Loucy (cell line): Measurements from ENCODE around the gene ITGB1.
"Not testable (repeated sequence)": the region's sequence is repeated elsewhere in the genome, so short reads cannot be mapped to it uniquely, and the experiment has no call there.

ENCODE experiments used
- H2AFZ ChIP-seq: fragments of 200-600 bp; sonication (generic); 2 replicates; pipeline ENCODE4 v1.6.0; 2016; ENCODE audit warnings: antibody characterized with exemption, mild to moderate bottlenecking, low read length, moderate library complexity
- H3F3A ChIP-seq: fragments of 200-600 bp; 2 replicates; pipeline ENCODE4 v1.6.0; 2016; ENCODE audit warnings: antibody characterized with exemption, low read depth, mild to moderate bottlenecking
- H3K27me3 ChIP-seq: fragments of 200-600 bp; sonication (generic); 2 replicates; pipeline ENCODE4 v1.6.1; 2014; ENCODE audit warnings: low read length, mild to moderate bottlenecking; ENCODE audit not compliant: insufficient read depth, poor library complexity, severe bottlenecking
- H3K36me3 ChIP-seq: fragments of 200-600 bp; sonication (generic); 2 replicates; pipeline ENCODE4 v1.6.1; 2016; ENCODE audit warnings: low read length; ENCODE audit not compliant: insufficient read depth
- H3K4me1 ChIP-seq: fragments of 200-600 bp; sonication (generic); 2 replicates; pipeline ENCODE4 v1.5.1; 2014; ENCODE audit warnings: low read length, mild to moderate bottlenecking; ENCODE audit not compliant: insufficient read depth, poor library complexity, severe bottlenecking
- H3K4me2 ChIP-seq: fragments of 200-600 bp; sonication (generic); 2 replicates; pipeline ENCODE4 v1.6.0; 2014; ENCODE audit warnings: antibody characterized with exemption, low read length, low read depth, mild to moderate bottlenecking; ENCODE audit not compliant: poor library complexity, severe bottlenecking
- H3K4me3 ChIP-seq: fragments of 200-600 bp; sonication (generic); 2 replicates; pipeline ENCODE4 v1.5.1; 2014; ENCODE audit warnings: low read length, mild to moderate bottlenecking, mixed read lengths; ENCODE audit not compliant: poor library complexity, severe bottlenecking
- H3K79me2 ChIP-seq: fragments of 200-600 bp; sonication (generic); 2 replicates; pipeline ENCODE4 v1.6.1; 2014; ENCODE audit warnings: low read length; ENCODE audit not compliant: insufficient read depth
- H3K9ac ChIP-seq: fragments of 200-600 bp; sonication (generic); 2 replicates; pipeline ENCODE4 v1.6.0; 2014; ENCODE audit warnings: mild to moderate bottlenecking, low read depth, low read length, moderate library complexity; ENCODE audit not compliant: poor library complexity, severe bottlenecking
- H3K9me2 ChIP-seq: fragments of 200-600 bp; sonication (generic); replicated peaks from 2 replicates; pipeline ENCODE4 v1.6.1; 2016; ENCODE audit warnings: low read depth, low read length, mixed read lengths
- H3K9me3 ChIP-seq: fragments of 200-600 bp; sonication (generic); 2 replicates; pipeline ENCODE4 v1.6.1; 2014; ENCODE audit warnings: mild to moderate bottlenecking, antibody characterized with exemption, low read length, low read depth; ENCODE audit not compliant: insufficient read depth
- H4K20me1 ChIP-seq: fragments of 200-600 bp; sonication (generic); 2 replicates; pipeline ENCODE4 v1.6.0; 2014; ENCODE audit warnings: antibody characterized with exemption, low read length, mild to moderate bottlenecking; ENCODE audit not compliant: insufficient read depth, poor library complexity, severe bottlenecking
- CTCF ChIP-seq: fragments of 200-600 bp; sonication (generic); conservative IDR thresholded peaks from 2 replicates; pipeline ENCODE4 v1.5.1; 2014; ENCODE audit warnings: mild to moderate bottlenecking, antibody characterized with exemption, low read length
- EZH2phosphoT487 ChIP-seq: fragments of 200-600 bp; IDR thresholded peaks from 2 replicates; pipeline ENCODE4 v1.6.1; 2018; ENCODE audit warnings: antibody characterized with exemption, mild to moderate bottlenecking, moderate library complexity, borderline replicate concordance

Gene ITGB1

GRCh38 chr10:32927750-32928149 is 30.3 kb downstream of the ITGB1 start:
- Histone ChIP-seq H3K79me2 (peaks cover 9% of the 10 kb centered on the region; the same call in 1 of the 2 replicates), H3K9me3 (no peaks in the 10 kb centered on the region; the same call in 1 of the 2 replicates), H3K4me1 (peaks cover 30% of the 10 kb centered on the region), H3K9me2 (no peaks in the 10 kb centered on the region), H3K36me3 (peaks cover 83% of the 10 kb centered on the region), H4K20me1 (peaks cover 14% of the 10 kb centered on the region), H3F3A (no peaks in the 10 kb centered on the region), H2AFZ (no peak overlapping the region), H3K9ac (no peak overlapping the region), H3K4me2 (no peak overlapping the region), H3K27me3 (no peaks in the 10 kb centered on the region), H3K4me3 (no peak overlapping the region)
- TF ChIP-seq CTCF, result no peak
- TF ChIP-seq EZH2phosphoT487, result no peak

- no peak overlapping the region for H3K9ac ChIP-seq
- H3F3A ChIP-seq, result peaks cover 12% of the 10 kb centered on the region; the same call in 1 of the 2 replicates
- peak overlapping the region; percentile 23 for H3K4me2 ChIP-seq
- no peaks in the 10 kb centered on the region for H3K9me2 ChIP-seq
- H3K4me1 ChIP-seq, result peaks cover 55% of the 10 kb centered on the region
- H3K9me3 ChIP-seq, result no peaks in the 10 kb centered on the region; the same call in 1 of the 2 replicates
- H4K20me1 ChIP-seq, result peaks cover 3% of the 10 kb centered on the region
- H2AFZ ChIP-seq, result no peak overlapping the region
- peaks cover 91% of the 10 kb centered on the region for H3K36me3 ChIP-seq
- TF ChIP-seq EZH2phosphoT487 (no peak), CTCF (no peak)
- no peaks in the 10 kb centered on the region for H3K79me2 ChIP-seq
- no peaks in the 10 kb centered on the region for H3K27me3 ChIP-seq
- no peak overlapping the region for H3K4me3 ChIP-seq
Observed at GRCh38 chr10:32923849-32924248, 34.2 kb downstream of the ITGB1 start.

GRCh38 chr10:32923134-32923533 is 34.9 kb downstream of the ITGB1 start:
- no peaks in the 10 kb centered on the region; the same call in 1 of the 2 replicates for H3K9me3 ChIP-seq
- H3F3A ChIP-seq, result peaks cover 12% of the 10 kb centered on the region; the same call in 1 of the 2 replicates
- H3K9ac ChIP-seq, result no peak overlapping the region
- peaks cover 91% of the 10 kb centered on the region for H3K36me3 ChIP-seq
- H3K4me2 ChIP-seq, result peak overlapping the region; percentile 23
- H3K4me3 ChIP-seq, result no peak overlapping the region
- H3K27me3 ChIP-seq, result no peaks in the 10 kb centered on the region
- peaks cover 59% of the 10 kb centered on the region for H3K4me1 ChIP-seq
- TF ChIP-seq EZH2phosphoT487, result no peak
- H4K20me1 ChIP-seq, result peaks cover 3% of the 10 kb centered on the region
- no peaks in the 10 kb centered on the region for H3K9me2 ChIP-seq
- no peak overlapping the region for H2AFZ ChIP-seq
- no peaks in the 10 kb centered on the region for H3K79me2 ChIP-seq

GRCh38 chr10:32922170-32922569 is 35.9 kb downstream of the ITGB1 start:
- TF ChIP-seq CTCF, result no peak
- TF ChIP-seq EZH2phosphoT487, result no peak
- H3F3A ChIP-seq, result peaks cover 12% of the 10 kb centered on the region; the same call in 1 of the 2 replicates
- no peaks in the 10 kb centered on the region for H3K27me3 ChIP-seq
- peaks cover 3% of the 10 kb centered on the region for H4K20me1 ChIP-seq
- no peak overlapping the region for H3K4me3 ChIP-seq
- no peaks in the 10 kb centered on the region; the same call in 1 of the 2 replicates for H3K9me3 ChIP-seq
- H3K36me3 ChIP-seq, result peaks cover 81% of the 10 kb centered on the region
- H3K4me2 ChIP-seq, result peak overlapping the region; percentile 21
- no peaks in the 10 kb centered on the region for H3K9me2 ChIP-seq
- peaks cover 59% of the 10 kb centered on the region for H3K4me1 ChIP-seq
- H2AFZ ChIP-seq, result no peak overlapping the region
- H3K79me2 ChIP-seq, result no peaks in the 10 kb centered on the region
- peak overlapping the region; percentile 2 for H3K9ac ChIP-seq

- H3K9me2 ChIP-seq, H3K79me2 ChIP-seq, H3K4me3 ChIP-seq, H2AFZ ChIP-seq, H3K9ac ChIP-seq, H4K20me1 ChIP-seq, H3K27me3 ChIP-seq, H3K9me3 ChIP-seq, H3K4me2 ChIP-seq: not testable (repeated sequence)
- peaks cover 12% of the 10 kb centered on the region; the same call in 1 of the 2 replicates for H3F3A ChIP-seq
- peaks cover 62% of the 10 kb centered on the region for H3K36me3 ChIP-seq
- H3K4me1 ChIP-seq, result peaks cover 40% of the 10 kb centered on the region
Observed at GRCh38 chr10:32917817-32918216, 40.2 kb downstream of the ITGB1 start.
